K562 (cell line): Measurements from ENCODE around the gene GNG7. TPM values are rescaled to one million over a fixed set of nuclear protein-coding genes. Genes with fewer than 3 reads are reported as not detected.

Experiments
- BRF2 ChIP-seq: IDR thresholded peaks from 3 replicates; pipeline ENCODE4 v1.6.1; 2011; ENCODE audit warnings: borderline replicate concordance, mild to moderate bottlenecking; ENCODE audit not compliant: insufficient read length, insufficient read depth
- GABPA ChIP-seq: fragments of 200-800 bp; sonication (Bioruptor generic); conservative IDR thresholded peaks from 2 replicates; pipeline ENCODE4 v1.6.1; 2016; ENCODE audit warnings: low read depth, missing genetic modification characterization, missing compliant biosample characterization
- HMGN3 ChIP-seq: IDR thresholded peaks from 2 replicates; pipeline ENCODE4 v1.6.1; 2011; ENCODE audit warnings: borderline replicate concordance, low read depth, mild to moderate bottlenecking, mixed read lengths, low read length; ENCODE audit not compliant: insufficient read length; ENCODE audit errors: extremely low read depth
- JUND ChIP-seq, 2 experiments: IDR thresholded peaks; 2 replicates in 1 of 2; 3 replicates in 1 of 2; pipeline ENCODE4 v1.6.1; 2011; ENCODE audit warnings: borderline replicate concordance in 2 of 2, low read depth in 2 of 2, low read length in 2 of 2, improper control_type of control experiment in 1 of 2, missing biosample characterization in 1 of 2, missing genetic modification characterization in 1 of 2, missing genetic modification reagents in 1 of 2
- LARP7 ChIP-seq: fragments of 450-650 bp; IDR thresholded peaks from 2 replicates; pipeline ENCODE4 v1.6.1; 2016
- MLX ChIP-seq, 2 experiments: fragments of 450-650 bp in 1 of 2; sonication (generic) in 1 of 2; formaldehyde crosslinking; conservative IDR thresholded peaks; 2 replicates each; pipeline versions ENCODE4 v1.4.0 to v1.8.1; 2020 to 2022; ENCODE audit warnings: mild to moderate bottlenecking in 1 of 2, missing genetic modification reagents in 1 of 2
- MTF1 ChIP-seq: fragments of 250-450 bp; sonication (Bioruptor Pico); IDR thresholded peaks from 2 replicates; pipeline ENCODE4 v1.9.0; 2021; ENCODE audit warnings: moderate library complexity, mild to moderate bottlenecking, inconsistent platforms, borderline replicate concordance
- NBN ChIP-seq: fragments of 450-650 bp; IDR thresholded peaks from 2 replicates; pipeline ENCODE4 v1.6.1; 2016; ENCODE audit warnings: low read depth, mild to moderate bottlenecking
- PTTG1 ChIP-seq: fragments of 450-650 bp; IDR thresholded peaks from 2 replicates; pipeline ENCODE4 v1.6.1; 2016; ENCODE audit warnings: low read depth, mild to moderate bottlenecking, missing genetic modification characterization, missing compliant biosample characterization
- REST ChIP-seq, 2 experiments: fragments of 450-650 bp; formaldehyde crosslinking in 1 of 2; IDR thresholded peaks; 2 replicates each; pipeline versions ENCODE4 v1.4.0 to v1.6.1; 2014 to 2020; ENCODE audit warnings: mild to moderate bottlenecking in 2 of 2, borderline replicate concordance in 1 of 2, low read depth in 1 of 2
- SLC30A9 ChIP-seq: fragments of 250-450 bp; sonication (Bioruptor Pico); IDR thresholded peaks from 2 replicates; pipeline ENCODE4 v1.8.0; 2022; ENCODE audit warnings: mild to moderate bottlenecking, moderate library complexity
- ZNF217 ChIP-seq: sonication (generic); formaldehyde crosslinking; IDR thresholded peaks from 2 replicates; pipeline ENCODE4 v1.8.0; 2022; ENCODE audit warnings: mild to moderate bottlenecking, missing genetic modification reagents
- ZNF740 ChIP-seq, 3 experiments: fragments of 200-800 bp in 1 of 3; sonication (Bioruptor generic) in 1 of 3; sonication (generic) in 1 of 3; formaldehyde crosslinking in 1 of 3; IDR thresholded peaks; 2 replicates each; pipeline versions ENCODE4 v1.6.1 to v1.8.0; 2016 to 2022; ENCODE audit warnings: mild to moderate bottlenecking in 2 of 3, missing compliant biosample characterization in 2 of 3, missing genetic modification characterization in 2 of 3, missing genetic modification reagents in 1 of 3
- ZNF785 ChIP-seq: fragments of 250-450 bp; sonication (Bioruptor Pico); IDR thresholded peaks from 2 replicates; pipeline ENCODE4 v1.4.0; 2020; ENCODE audit warnings: mild to moderate bottlenecking
- polyA plus RNA-seq, 8 experiments: library from polyadenylated mRNA; depleted of rRNA in 4 of 8; stranded (reverse) in 5 of 8; unstranded in 3 of 8; fragments of >200 nt; fragmentation: Nextera tagmentation in 2 of 8; fragmentation: Illumina TruSeq in 1 of 8; extraction: Ambion mirVana in 2 of 8; extraction: Trizol in 1 of 8; gene quantifications; 2 replicates each; pipeline versions ENCODE4 v1.2.1 to v1.2.3, GENCODE V29; 2011 to 2014; ENCODE audit warnings: inconsistent platforms in 1 of 8, missing spikeins in 1 of 8
- total RNA-seq, 7 experiments: library from RNA; depleted of rRNA in 6 of 7; stranded (reverse); fragments of >200 nt in 6 of 7; fragmentation: Illumina TruSeq in 2 of 7; extraction: Trizol in 2 of 7; gene quantifications; 2 replicates each; pipeline versions ENCODE4 v1.2.1 to v1.2.3, GENCODE V29; 2011 to 2021; ENCODE audit warnings: low replicate concordance in 1 of 7

The GNG7 gene
- total and polyA plus RNA-seq, 9 of the 15 experiments (the other 6 are each of a cell fraction or from before 2014, with no cell fraction given), result 0.01 to 0.20 (median 0.06) TPM; not detected in 1

- TF ChIP-seq ZNF785 (no peak), LARP7 (no peak), NBN (no peak), REST (IDR thresholded peaks at IDR 0.05; ENCODE audit: borderline replicate concordance) (no peak), REST (CRISPR knock-in tag; IDR thresholded peaks at IDR 0.05; ENCODE audit: low read depth) (no peak), PTTG1 (tag) (no peak), SLC30A9 (CRISPR knock-in tag) (no peak), JUND (IDR thresholded peaks at IDR 0.05; ENCODE audit: borderline replicate concordance, low read depth, low read length) (peak; percentile 34; the same call in 1 of the 2 replicates), JUND (tag; IDR thresholded peaks at IDR 0.05; ENCODE audit: borderline replicate concordance, low read depth, low read length) (0 out of 3 replicates have a peak, but pooled peaks have one; percentile 26), GABPA (peak; percentile 70), ZNF217 (CRISPR knock-in tag) (no peak), MTF1 (no peak), ZNF740 (CRISPR knock-in tag; IDR thresholded peaks at IDR 0.05) (no peak), ZNF740 (tag; IDR thresholded peaks at IDR 0.05) (no peak), MLX (CRISPR knock-in tag; conservative IDR thresholded peaks at IDR 0.05) (no peak), BRF2 (no peak), HMGN3 (no peak)
Measured at GRCh38 chr19:2507109-2507508, 195.4 kb downstream of the GNG7 start (continued).
